Right kidney (tissue), 1 donor: ENCODE measurements around the gene TUB.

Experiments used
- DNase-seq: peaks from one replicate; pipeline ENCODE4 v3.0.0-alpha.2; 2016

TUB gene

GRCh38 chr11:8092587-8093424, 11.8 kb downstream of the TUB start:
- no peak for DNase-seq

- no peak for DNase-seq
Measured at GRCh38 chr11:8093931-8094575, 13.0 kb downstream of the TUB start.

- no peak for DNase-seq
Measured at GRCh38 chr11:8094656-8095055, 13.6 kb downstream of the TUB start.

GRCh38 chr11:8095371-8095770, 14.4 kb downstream of the TUB start:
- DNase-seq: no peak

- DNase-seq: no peak
Measured at GRCh38 chr11:8095806-8096522, 15.0 kb downstream of the TUB start.

GRCh38 chr11:8096575-8096974, 15.6 kb downstream of the TUB start:
- DNase-seq: no peak

GRCh38 chr11:8097062-8097461, 16.1 kb downstream of the TUB start:
- DNase-seq: no peak

- no peak for DNase-seq
Measured at GRCh38 chr11:8097468-8097867, 16.5 kb downstream of the TUB start.

GRCh38 chr11:8097926-8098325, 16.9 kb downstream of the TUB start:
- no peak for DNase-seq

GRCh38 chr11:8098361-8098760, 17.4 kb downstream of the TUB start:
- no peak for DNase-seq

- DNase-seq: no peak
Measured at GRCh38 chr11:8098879-8099278, 17.9 kb downstream of the TUB start.

- no peak for DNase-seq
Measured at GRCh38 chr11:8099291-8099899, 18.4 kb downstream of the TUB start.

- no peak for DNase-seq
Measured at GRCh38 chr11:8100158-8100557, 19.1 kb downstream of the TUB start.

GRCh38 chr11:8100605-8101004, 19.6 kb downstream of the TUB start:
- DNase-seq: no peak

GRCh38 chr11:8101421-8101820, 20.4 kb downstream of the TUB start:
- no peak for DNase-seq

- no peak for DNase-seq
Measured at GRCh38 chr11:8102296-8102915, 21.4 kb downstream of the TUB start.

GRCh38 chr11:8102965-8103364, 22.0 kb downstream of the TUB start:
- no peak for DNase-seq

- DNase-seq: no peak
Measured at GRCh38 chr11:8103909-8104308, 22.9 kb downstream of the TUB start.

GRCh38 chr11:8105133-8105532, 24.1 kb downstream of the TUB start:
- no peak for DNase-seq

- DNase-seq: no peak
Measured at GRCh38 chr11:8105666-8106065, 24.7 kb downstream of the TUB start.

GRCh38 chr11:8106679-8107078, 25.7 kb downstream of the TUB start:
- no peak for DNase-seq

GRCh38 chr11:8107642-8108041, 26.6 kb downstream of the TUB start:
- DNase-seq: no peak

GRCh38 chr11:8108421-8108820, 27.4 kb downstream of the TUB start:
- no peak for DNase-seq
